ENCODE results near the gene FAF1. TPM values are rescaled to one million over a fixed set of nuclear protein-coding genes. Genes with fewer than 3 reads are reported as not detected.
A peak's percentile ranks its signal among the peaks of the same experiment; 100 is the strongest.
"Not testable (repeated sequence)": the region's sequence is repeated elsewhere in the genome, so short reads cannot be mapped to it uniquely, and the experiment has no call there.

FAF1 gene
- total and polyA plus RNA-seq, 9 of the 15 experiments (the other 6 are each of a cell fraction or from before 2014, with no cell fraction given), result 48.7 to 225 (median 118) TPM

DNA sequence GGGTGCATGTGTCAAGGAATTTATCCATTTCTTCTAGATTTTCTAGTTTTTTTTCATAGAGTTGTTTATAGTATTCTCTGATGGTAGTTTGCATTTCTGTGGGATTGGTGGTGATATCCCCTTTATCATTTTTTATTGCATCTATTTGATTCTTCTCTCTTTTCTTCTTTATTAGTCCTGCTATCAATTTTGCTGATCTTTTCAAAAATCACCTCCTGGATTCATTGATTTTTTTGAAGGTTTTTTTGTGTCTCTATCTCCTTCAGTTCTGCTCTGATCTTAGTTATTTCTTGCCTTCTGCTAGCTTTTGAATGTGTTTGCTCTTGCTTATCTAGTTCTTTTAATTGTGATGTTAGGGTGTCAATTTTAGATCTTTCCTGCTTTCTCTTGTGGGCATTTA lies 52.5 kb downstream of the FAF1 start:
- peak; percentile 77 for TF ChIP-seq C11orf30 (IDR thresholded peaks at IDR 0.05; ENCODE audit: low read depth)
- TF ChIP-seq MAFG (tag; conservative IDR thresholded peaks at IDR 0.05), result peak; percentile 62
- TF ChIP-seq ZNF316 (IDR thresholded peaks at IDR 0.05), result peak; percentile 93
- BruUV-seq (replicated peaks); in situ Hi-C loops (cut with MboI); H4K20me1 ChIP-seq (replicated peaks; ENCODE audit: control insufficient read depth, insufficient read depth, low read length); H3K9me3 ChIP-seq (replicated peaks; ENCODE audit: control insufficient read depth, insufficient read depth, low read depth, low read length); H3K27me3 ChIP-seq (ENCODE audit: control insufficient read depth in 2 of 2, insufficient read depth in 2 of 2, low read length in 2 of 2); H3K9ac ChIP-seq (ENCODE audit: insufficient read depth in 1 of 2, low read depth in 2 of 2, low read length in 2 of 2); H3K4me1 ChIP-seq (replicated peaks in 1 of 2; ENCODE audit: control insufficient read depth in 2 of 2, insufficient read depth in 2 of 2, low read length in 2 of 2); POLR2A ChIA-PET; FAIRE-seq; H3K4me2 ChIP-seq (ENCODE audit: insufficient read depth, low read length); H3K4me3 ChIP-seq; DNase-seq (ENCODE audit: extremely low read depth in 1 of 4, low spot score in 3 of 4); ATAC-seq; CTCF ChIA-PET (ENCODE audit: low intra/inter-chr PET ratio); H3K27ac ChIP-seq (ENCODE audit: extremely low read depth, low read depth, low read length); intact Hi-C loops (cut with micrococcal nuclease); H2AFZ ChIP-seq (ENCODE audit: low read depth, low read length); H3K9me1 ChIP-seq (ENCODE audit: control insufficient read depth, insufficient read depth, low read length): not testable (repeated sequence)
- H3K79me2 ChIP-seq (ENCODE audit: control insufficient read depth, insufficient read depth, low read length), result peaks cover 29% of the 10 kb centered on the region
- H3K36me3 ChIP-seq (ENCODE audit: control insufficient read depth, insufficient read depth, low read length), result peaks cover 14% of the 10 kb centered on the region; the same call in 1 of the 3 replicates

DNA sequence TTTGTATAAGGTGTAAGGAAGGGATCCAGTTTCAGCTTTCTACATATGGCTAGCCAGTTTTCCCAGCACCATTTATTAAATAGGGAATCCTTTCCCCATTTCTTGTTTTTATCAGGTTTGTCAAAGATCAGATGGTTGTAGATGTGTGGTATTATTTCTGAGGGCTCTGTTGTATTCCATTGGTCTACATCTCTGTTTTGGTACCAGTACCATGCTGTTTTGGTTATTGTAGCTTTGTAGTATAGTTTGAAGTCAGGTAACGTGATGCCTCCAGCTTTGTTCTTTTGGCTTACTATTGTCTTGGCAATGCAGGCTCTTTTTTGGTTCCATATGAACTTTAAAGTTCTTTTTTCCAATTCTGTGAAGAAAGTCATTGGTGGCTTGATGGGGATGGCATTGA lies 54.0 kb downstream of the FAF1 start:
- H3K79me2 ChIP-seq (ENCODE audit: control insufficient read depth, insufficient read depth, low read length), result peaks cover 24% of the 10 kb centered on the region
- H3K4me2 ChIP-seq (ENCODE audit: insufficient read depth, low read length); H3K4me3 ChIP-seq; FAIRE-seq; H3K36me3 ChIP-seq (ENCODE audit: control insufficient read depth, insufficient read depth, low read length); ATAC-seq; H3K9me1 ChIP-seq (ENCODE audit: control insufficient read depth, insufficient read depth, low read length); intact Hi-C loops (cut with micrococcal nuclease); H2AFZ ChIP-seq (ENCODE audit: low read depth, low read length); BruUV-seq (replicated peaks); H3K9me3 ChIP-seq (replicated peaks; ENCODE audit: control insufficient read depth, insufficient read depth, low read depth, low read length); H3K27ac ChIP-seq (ENCODE audit: extremely low read depth, low read depth, low read length); in situ Hi-C loops (cut with MboI); H4K20me1 ChIP-seq (replicated peaks; ENCODE audit: control insufficient read depth, insufficient read depth, low read length); H3K27me3 ChIP-seq (ENCODE audit: control insufficient read depth in 2 of 2, insufficient read depth in 2 of 2, low read length in 2 of 2); CTCF ChIA-PET (ENCODE audit: low intra/inter-chr PET ratio); H3K9ac ChIP-seq (ENCODE audit: insufficient read depth in 1 of 2, low read depth in 2 of 2, low read length in 2 of 2); POLR2A ChIA-PET; H3K4me1 ChIP-seq (replicated peaks in 1 of 2; ENCODE audit: control insufficient read depth in 2 of 2, insufficient read depth in 2 of 2, low read length in 2 of 2); DNase-seq (ENCODE audit: extremely low read depth in 1 of 4, low spot score in 3 of 4): not testable (repeated sequence)
- TF ChIP-seq RBM25 (IDR thresholded peaks at IDR 0.05; ENCODE audit: low read depth, low read length, severe bottlenecking), result peak; percentile 19
- 0 out of 2 replicates have a peak, but pooled peaks have one; percentile 43 for TF ChIP-seq BCOR (IDR thresholded peaks at IDR 0.05)
- peak; percentile 35; the same call in 1 of the 2 replicates for TF ChIP-seq SMARCA5 (IDR thresholded peaks at IDR 0.05)
- 89% methylated on average over 1 of the region's 1 CpG for WGBS (ENCODE audit: insufficient coverage, low coverage, missing lambda C conversion rate)

Measured in K562 (cell line).